Esophagus squamous epithelium (tissue), 5 donors: ENCODE results near the gene ZRANB1. TPM values are rescaled to one million over a fixed set of nuclear protein-coding genes. Genes with fewer than 3 reads are reported as not detected.
A peak's percentile ranks its signal among the peaks of the same experiment; 100 is the strongest.

Source experiments
- DNase-seq: peaks from one replicate; lab custom pipeline; 2025; lab: John Stamatoyannopoulos, UW
- H3K27ac ChIP-seq, 4 donors: fragments of 200-600 bp; sonication (generic); one replicate each; pipeline ENCODE4 v1.5.1; 2016 to 2019; ENCODE audit warnings: mild to moderate bottlenecking in 1 of 4
- H3K27me3 ChIP-seq, 4 donors: fragments of 200-600 bp; sonication (generic); 1 replicate in 3 of 4; 2 replicates in 1 of 4; pipeline versions ENCODE4 v1.5.1 to v1.6.0; 2017 to 2021; ENCODE audit warnings: antibody characterized with exemption in 1 of 4
- H3K36me3 ChIP-seq, 3 donors: fragments of 200-600 bp; sonication (generic); one replicate each; pipeline ENCODE4 v1.5.1; 2016 to 2019
- H3K4me1 ChIP-seq, 3 donors: fragments of 200-600 bp; sonication (generic); one replicate each; pipeline ENCODE4 v1.5.1; 2017 to 2019
- H3K4me3 ChIP-seq, 4 donors: fragments of 200-600 bp; sonication (generic); 1 replicate in 3 of 4; 2 replicates in 1 of 4; pipeline ENCODE4 v1.5.1; 2016 to 2019; ENCODE audit warnings: mild to moderate bottlenecking in 2 of 4, moderate library complexity in 1 of 4
- H3K9me3 ChIP-seq, 3 donors: fragments of 200-600 bp; sonication (generic); one replicate each; pipeline ENCODE4 v1.5.1; 2016 to 2019
- POLR2A ChIP-seq, 4 donors: fragments of 450-650 bp; IDR thresholded peaks; one replicate each; pipeline ENCODE4 v1.6.1; 2017; ENCODE audit warnings: antibody characterized with exemption in 4 of 4, mild to moderate bottlenecking in 4 of 4, moderate library complexity in 3 of 4
- WGBS, 2 donors: methylation state at CpG; one replicate each; pipeline ENCODE4 v1.1.5; 2018; 5-methylcytosine and 5-hydroxymethylcytosine counted together
- intact Hi-C: fragments of 100-400 bp; cut with DNase I; formaldehyde crosslinking; loops from one replicate; pipeline ENCODE4 v1.15.0; 2022
- total RNA-seq, 4 donors: library from RNA; depleted of rRNA; stranded (reverse); fragments of >200 nt; gene quantifications; one replicate each; pipeline ENCODE4 v1.1.0, GENCODE V29; 2016
- TF ChIP-seq, protein P1 (sequence below), 6 experiments: fragments of 450-650 bp in 4 of 6; fragments of 200-600 bp in 2 of 6; sonication (generic) in 2 of 6; IDR thresholded peaks; one replicate each; pipeline ENCODE4 v1.5.1; 2016 to 2019; ENCODE audit warnings: antibody characterized with exemption in 6 of 6, mild to moderate bottlenecking in 4 of 6, moderate library complexity in 4 of 6
- donor health status: DM: yes; HTN: yes; CAD: no.

The ZRANB1 gene
- total RNA-seq, 4 donors from 2014 or later: 11.7 to 25.2 (median 17.4) TPM

- intact Hi-C loops: no loop called here
- no peak for TF ChIP-seq POLR2A (IDR thresholded peaks at IDR 0.05)
- WGBS, 2 donors: 93% methylated on average over 3 of the region's 9 CpGs; no CpG with 5 or more reads in 1 of the 2 donors
- Histone ChIP-seq H3K4me1 (peaks cover 10 to 53% (median 24%) of the 10 kb centered on the region in 3 donors), H3K36me3 (peaks cover 0 to 58% (median 11%) of the 10 kb centered on the region in 3 donors), H3K27me3 (no peaks in the 10 kb centered on the region), H3K4me3 (no peak overlapping the region), H3K27ac (no peak overlapping the region), H3K9me3 (no peaks in the 10 kb centered on the region)
- no peak for DNase-seq
Observed at GRCh38 chr10:125020871-125021270, 78.9 kb downstream of the ZRANB1 start.

GRCh38 chr10:125021686-125022344 lies 79.9 kb downstream of the ZRANB1 start:
- 86 to 91% methylated on average over 13 of the region's 17 CpGs for WGBS, 2 donors

DNA sequence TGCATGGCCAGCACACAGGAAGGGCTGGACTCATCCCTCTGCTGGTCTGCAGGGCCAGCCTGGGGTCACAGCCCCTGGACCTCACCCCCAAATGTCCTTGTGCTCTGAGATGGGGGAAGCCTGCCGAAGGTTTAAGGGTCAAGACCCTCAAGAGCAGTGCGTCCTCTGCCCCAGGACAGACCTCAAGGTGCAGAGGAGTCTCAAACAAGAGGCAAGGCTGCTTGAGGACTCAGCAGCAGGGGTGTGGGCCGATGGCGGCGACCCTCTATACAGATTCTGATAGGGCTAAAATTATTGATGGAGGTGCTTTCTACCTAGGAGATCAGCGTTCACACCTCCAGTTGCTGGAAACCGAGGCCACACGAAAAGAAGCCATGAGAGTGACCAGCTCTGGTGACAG lies 80.7 kb downstream of the ZRANB1 start:
- DNase-seq: no peak
- Histone ChIP-seq H3K9me3 (no peaks in the 10 kb centered on the region), H3K36me3 (peaks cover 6 to 60% (median 16%) of the 10 kb centered on the region in 3 donors), H3K4me3 (no peak overlapping the region), H3K27me3 (no peaks in the 10 kb centered on the region), H3K27ac (no peak overlapping the region), H3K4me1 (peaks cover 5 to 35% (median 8%) of the 10 kb centered on the region in 3 donors)
- TF ChIP-seq, protein P1, sequence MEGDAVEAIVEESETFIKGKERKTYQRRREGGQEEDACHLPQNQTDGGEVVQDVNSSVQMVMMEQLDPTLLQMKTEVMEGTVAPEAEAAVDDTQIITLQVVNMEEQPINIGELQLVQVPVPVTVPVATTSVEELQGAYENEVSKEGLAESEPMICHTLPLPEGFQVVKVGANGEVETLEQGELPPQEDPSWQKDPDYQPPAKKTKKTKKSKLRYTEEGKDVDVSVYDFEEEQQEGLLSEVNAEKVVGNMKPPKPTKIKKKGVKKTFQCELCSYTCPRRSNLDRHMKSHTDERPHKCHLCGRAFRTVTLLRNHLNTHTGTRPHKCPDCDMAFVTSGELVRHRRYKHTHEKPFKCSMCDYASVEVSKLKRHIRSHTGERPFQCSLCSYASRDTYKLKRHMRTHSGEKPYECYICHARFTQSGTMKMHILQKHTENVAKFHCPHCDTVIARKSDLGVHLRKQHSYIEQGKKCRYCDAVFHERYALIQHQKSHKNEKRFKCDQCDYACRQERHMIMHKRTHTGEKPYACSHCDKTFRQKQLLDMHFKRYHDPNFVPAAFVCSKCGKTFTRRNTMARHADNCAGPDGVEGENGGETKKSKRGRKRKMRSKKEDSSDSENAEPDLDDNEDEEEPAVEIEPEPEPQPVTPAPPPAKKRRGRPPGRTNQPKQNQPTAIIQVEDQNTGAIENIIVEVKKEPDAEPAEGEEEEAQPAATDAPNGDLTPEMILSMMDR (IDR thresholded peaks at IDR 0.05): no peak
- TF ChIP-seq POLR2A (IDR thresholded peaks at IDR 0.05): no peak
- 93 to 94% methylated on average over 6 to 7 of the region's 8 CpGs for WGBS, 2 donors
- intact Hi-C loops: no loop called here

More at GRCh38 chr10:125021686-125022344, 79.9 kb downstream of the ZRANB1 start:
- Histone ChIP-seq H3K27ac (no peak overlapping the region), H3K4me3 (no peak overlapping the region), H3K4me1 (peaks cover 5 to 43% (median 16%) of the 10 kb centered on the region in 3 donors), H3K27me3 (no peaks in the 10 kb centered on the region), H3K9me3 (no peaks in the 10 kb centered on the region), H3K36me3 (peaks cover 6 to 58% (median 16%) of the 10 kb centered on the region in 3 donors)
- DNase-seq: no peak
- intact Hi-C loops: no loop called here
- TF ChIP-seq, protein P1 (IDR thresholded peaks at IDR 0.05): no peak
- no peak for TF ChIP-seq POLR2A (IDR thresholded peaks at IDR 0.05)

GRCh38 chr10:125023255-125023654 lies 81.3 kb downstream of the ZRANB1 start:
- Histone ChIP-seq H3K27me3 (no peaks in the 10 kb centered on the region), H3K9me3 (no peaks in the 10 kb centered on the region), H3K4me1 (peaks cover 3 to 34% (median 5%) of the 10 kb centered on the region in 3 donors), H3K27ac (no peak overlapping the region), H3K4me3 (no peak overlapping the region), H3K36me3 (peaks cover 6 to 60% (median 16%) of the 10 kb centered on the region in 3 donors)
- WGBS, 2 donors: 80 to 86% methylated on average over 6 to 12 of the region's 21 CpGs
- intact Hi-C loops: no loop called here
- DNase-seq: no peak
- TF ChIP-seq POLR2A (IDR thresholded peaks at IDR 0.05): no peak
- TF ChIP-seq, protein P1 (IDR thresholded peaks at IDR 0.05): no peak

- TF ChIP-seq, protein P1 (IDR thresholded peaks at IDR 0.05): no peak
- TF ChIP-seq POLR2A (IDR thresholded peaks at IDR 0.05): no peak
- no peaks in the 10 kb centered on the region for H3K27me3 ChIP-seq
- DNase-seq: no peak
Observed at GRCh38 chr10:125023862-125024496, 82.1 kb downstream of the ZRANB1 start.

More at GRCh38 chr10:125023862-125024496, 82.1 kb downstream of the ZRANB1 start:
- Histone ChIP-seq H3K4me3 (peak overlapping the region in 1 of 4 donors; percentile 16), H3K9me3 (no peaks in the 10 kb centered on the region), H3K27ac (peak overlapping the region in 3 of 4 donors; percentile 8 to 57 (median 9)), H3K36me3 (peaks cover 6 to 60% (median 16%) of the 10 kb centered on the region in 3 donors), H3K4me1 (peaks cover 5 to 34% (median 8%) of the 10 kb centered on the region in 3 donors)
- intact Hi-C loops: no loop called here
- WGBS, 2 donors: 55% methylated on average over 17 to 24 of the region's 26 CpGs
